NT2/D1 (cell line): ENCODE data around the gene NAV1.

Source experiments
- SUZ12 ChIP-seq: IDR thresholded peaks from 2 replicates; pipeline ENCODE4 v1.6.1; 2011; ENCODE audit not compliant: insufficient read length, insufficient read depth; ENCODE audit errors: extremely low read depth
- YY1 ChIP-seq: IDR thresholded peaks from 2 replicates; pipeline ENCODE4 v1.6.1; 2011; ENCODE audit not compliant: insufficient read length, insufficient read depth
- ZNF274 ChIP-seq: IDR thresholded peaks from 2 replicates; pipeline ENCODE4 v1.6.1; 2011; ENCODE audit warnings: mild to moderate bottlenecking, low read depth, low read length

- no peak for TF ChIP-seq YY1
- no peak for TF ChIP-seq ZNF274
- no peak for TF ChIP-seq SUZ12
These were observed 40.9 kb upstream of the NAV1 start for GRCh38 chr1:201497935-201498509.
